Measurements from ENCODE around the gene RBM43. TPM values are rescaled to one million over a fixed set of nuclear protein-coding genes. Genes with fewer than 3 reads are reported as not detected.

RBM43 gene
- total RNA-seq, 1 experiment from 2014 or later: 5.6 TPM

DNA sequence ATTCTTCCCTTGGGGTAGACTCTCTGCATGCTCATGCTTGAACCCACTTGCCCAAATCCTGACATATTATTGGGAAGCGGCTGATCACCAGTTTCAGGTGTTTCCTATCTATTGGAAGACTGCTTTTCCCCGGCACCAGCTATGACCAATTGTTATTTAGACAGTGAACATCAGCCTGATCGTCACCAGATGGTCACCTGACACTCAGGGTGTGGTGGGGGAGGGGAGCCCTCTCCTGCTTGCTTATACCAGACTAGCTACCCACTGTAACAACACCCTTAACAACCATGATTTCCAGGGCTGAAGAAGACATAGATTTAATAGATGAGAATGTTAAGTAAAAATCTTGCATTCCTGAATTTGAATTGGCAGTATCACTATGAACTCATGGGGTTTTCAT lies 44.3 kb downstream of the RBM43 start:
- DNase-seq (ENCODE audit: low read depth): no peak

- no peak for DNase-seq (ENCODE audit: low read depth)
Measured at GRCh38 chr2:151207100-151207499, 54.6 kb downstream of the RBM43 start.

DNA sequence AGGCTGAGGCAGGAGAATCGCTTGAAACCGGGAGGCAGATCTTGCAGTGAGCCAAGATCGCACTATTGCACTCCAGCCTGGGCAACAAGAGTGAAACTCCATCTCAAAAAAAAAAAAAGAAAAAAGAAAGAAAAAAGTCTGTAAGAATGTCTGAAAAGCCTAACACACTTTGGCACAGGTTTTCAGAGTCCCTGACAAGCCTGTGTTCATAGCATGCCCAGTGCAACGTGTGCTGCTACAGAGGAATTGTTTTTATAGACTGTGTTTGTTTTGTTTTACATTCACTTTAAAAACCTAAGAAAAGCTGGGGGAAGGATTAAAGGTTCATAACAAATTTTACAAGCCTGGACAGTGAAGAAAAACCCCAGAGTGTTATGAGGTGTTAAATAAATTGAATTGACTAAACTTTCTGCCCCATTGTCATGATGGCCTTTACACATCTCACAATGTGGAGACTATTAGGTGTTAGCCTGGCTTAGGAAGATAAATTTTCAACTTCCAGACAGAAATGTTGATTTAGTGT lies 55.2 kb downstream of the RBM43 start:
- DNase-seq (ENCODE audit: low read depth): no peak

DNA sequence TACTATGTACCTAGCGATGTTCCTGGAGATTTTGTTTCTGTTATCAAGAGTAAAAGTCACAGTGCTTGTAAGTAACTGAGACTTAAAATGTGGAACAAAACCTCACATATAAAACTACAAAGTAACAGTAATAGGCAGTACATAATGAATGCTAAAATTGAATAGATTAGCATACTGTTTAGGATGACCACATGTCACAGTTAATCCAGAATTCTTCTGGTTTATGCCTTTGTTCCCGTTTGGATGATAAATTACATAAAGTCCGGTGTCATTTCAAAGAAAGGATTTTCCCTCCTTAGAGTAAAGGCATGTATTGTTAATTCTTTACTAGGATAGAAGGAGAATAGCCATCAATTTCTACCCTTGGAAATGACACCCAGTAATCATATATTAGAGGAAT lies 56.1 kb downstream of the RBM43 start:
- no peak for DNase-seq (ENCODE audit: low read depth)

DNA sequence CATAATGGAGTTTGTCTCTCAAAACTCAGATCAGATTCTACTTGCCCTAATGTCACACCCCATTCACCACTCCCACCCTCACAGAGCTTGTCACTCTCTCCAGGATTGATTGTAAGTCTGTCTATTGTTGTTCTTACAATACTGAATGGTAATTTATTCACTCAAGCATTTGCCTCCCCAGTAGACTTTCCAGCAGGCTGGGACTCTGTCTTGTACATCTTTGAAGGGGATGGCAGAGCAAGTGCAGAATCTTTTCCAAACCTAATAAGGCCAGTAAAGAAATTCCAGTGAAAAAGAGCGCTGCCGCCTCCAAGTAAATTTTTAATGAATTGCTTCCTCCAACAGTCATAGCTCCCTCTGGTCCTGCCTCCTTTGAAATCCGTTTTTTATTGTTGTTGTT lies 56.9 kb downstream of the RBM43 start:
- no peak for DNase-seq (ENCODE audit: low read depth)

- DNase-seq (ENCODE audit: low read depth): peak; percentile 12
Measured at GRCh38 chr2:151200844-151201243, 60.8 kb downstream of the RBM43 start.

GRCh38 chr2:151200277-151200676 lies 61.4 kb downstream of the RBM43 start:
- DNase-seq (ENCODE audit: low read depth): peak; percentile 20

- DNase-seq (ENCODE audit: low read depth): no peak
Measured at GRCh38 chr2:151198645-151199044, 63.0 kb downstream of the RBM43 start.

Other genes starting within 250 kb of the RBM43 start
- gene NMI, start 27.8 kb upstream of the RBM43 start, total RNA-seq (2014; rRNA removed; shearing (Covaris generic)): 24.8 and 31.4 TPM in 2 replicates
- 7.3 and 8.8 TPM in 2 replicates for gene TNFAIP6, start 95.7 kb upstream of the RBM43 start, total RNA-seq (2014; rRNA removed; shearing (Covaris generic))
- 31.5 and 36.2 TPM in 2 replicates for gene RIF1, start 148.0 kb upstream of the RBM43 start, total RNA-seq (2014; rRNA removed; shearing (Covaris generic))

All from RPMI7951 (cell line).